Measurements from ENCODE around the gene PRPF38A. TPM values are rescaled to one million over a fixed set of nuclear protein-coding genes. Genes with fewer than 3 reads are reported as not detected.

PRPF38A gene
- total RNA-seq, 1 experiment from 2014 or later = 89.9 TPM

GRCh38 chr1:52416811-52417210 lies 12.4 kb downstream of the PRPF38A start:
- H2BK12ac ChIP-seq (ENCODE audit: insufficient read length, low read depth, low read length) = no peak overlapping the region
- no CpG with 5 or more reads among the region's 2 CpGs for WGBS (ENCODE audit: extremely low coverage, insufficient read length, low lambda C conversion rate)
- no peak overlapping the region for H4K5ac ChIP-seq (ENCODE audit: insufficient read length, low read depth, low read length)
- no peak overlapping the region for H3K4me3 Mint-ChIP-seq
- H3K18ac ChIP-seq (ENCODE audit: insufficient read length, low read depth, low read length) = no peak overlapping the region
- no peaks in the 10 kb centered on the region; the same call in 1 of the 2 replicates for H3K27me3 ChIP-seq (ENCODE audit: insufficient read depth, low read length)
- H3K79me2 ChIP-seq (ENCODE audit: insufficient read depth, low read length) = no peaks in the 10 kb centered on the region
- DNase-seq = no peak
- no peak overlapping the region for H3K27ac Mint-ChIP-seq
- no peaks in the 10 kb centered on the region for H3K79me1 ChIP-seq (ENCODE audit: insufficient read depth, low read depth, low read length, poor library complexity, severe bottlenecking)
- no peaks in the 10 kb centered on the region for H4K20me1 ChIP-seq (ENCODE audit: control insufficient read depth, insufficient read depth, insufficient read length)
- H3K27ac ChIP-seq (ENCODE audit: insufficient read length, low read depth, low read length) = no peak overlapping the region
- no peak overlapping the region for H2BK120ac ChIP-seq (ENCODE audit: low read depth, low read length, poor library complexity, severe bottlenecking)
- H3K4me2 ChIP-seq (ENCODE audit: insufficient read depth, insufficient read length, low read length) = no peak overlapping the region
- peaks cover 31 to 86% (median 69%) of the 10 kb centered on the region in 3 experiments for H3K36me3 Mint-ChIP-seq (ENCODE audit: insufficient read depth in 1 of 3, low read depth in 3 of 3)
- H3K56ac ChIP-seq (ENCODE audit: insufficient read length, low read depth, low read length) = no peak overlapping the region
- no peak overlapping the region for H3K14ac ChIP-seq (ENCODE audit: insufficient read depth, low read length)
- no peaks in the 10 kb centered on the region for H3K4me1 ChIP-seq (ENCODE audit: insufficient read depth, low read length)
- H4K91ac ChIP-seq (ENCODE audit: insufficient read length, low read depth, low read length) = no peak overlapping the region
- no peaks in the 10 kb centered on the region for H3K23me2 ChIP-seq (ENCODE audit: insufficient read length, low read depth, low read length, poor library complexity, severe bottlenecking)
- H3K23ac ChIP-seq (ENCODE audit: insufficient read length, low read depth, low read length) = no peak overlapping the region
- no peak overlapping the region for H2AK5ac ChIP-seq (ENCODE audit: insufficient read length, low read length)
- H3K4me1 Mint-ChIP-seq = no peaks in the 10 kb centered on the region
- H3K4ac ChIP-seq (ENCODE audit: low read depth, low read length) = no peak overlapping the region
- H3T11ph ChIP-seq (ENCODE audit: low read length) = no peak overlapping the region
- TF ChIP-seq CTCF (conservative IDR thresholded peaks at IDR 0.05) = no peak
- H3K9me3 Mint-ChIP-seq = no peaks in the 10 kb centered on the region
- no peak overlapping the region for H2BK15ac ChIP-seq (ENCODE audit: low read depth, low read length)
- H2BK5ac ChIP-seq (ENCODE audit: insufficient read length, low read length) = no peak overlapping the region
- H2AFZ ChIP-seq (ENCODE audit: low read length) = no peak overlapping the region
- H2BK20ac ChIP-seq (ENCODE audit: low read depth, low read length, poor library complexity, severe bottlenecking) = no peak overlapping the region
- no peaks in the 10 kb centered on the region for H3K9me3 ChIP-seq (ENCODE audit: control insufficient read depth, low read depth, low read length)
- H3K9ac ChIP-seq (ENCODE audit: extremely low read depth, insufficient read length, low read length) = no peak overlapping the region
- no peak overlapping the region for H4K8ac ChIP-seq (replicated peaks; ENCODE audit: insufficient read length, low read depth, low read length)
- H3K27me3 Mint-ChIP-seq (ENCODE audit: low read depth) = no peaks in the 10 kb centered on the region; the same call in 1 of the 2 replicates
